Omental fat pad (tissue), 4 donors: ENCODE data around the gene TIGD1. TPM values are rescaled to one million over a fixed set of nuclear protein-coding genes. Genes with fewer than 3 reads are reported as not detected.
A peak's percentile ranks its signal among the peaks of the same experiment; 100 is the strongest.
"Not testable (repeated sequence)": the region's sequence is repeated elsewhere in the genome, so short reads cannot be mapped to it uniquely, and the experiment has no call there.

ENCODE experiments used
- ATAC-seq: fragments of 150-250 bp; one replicate; pipeline ENCODE4 v1.9.1; 2016; ENCODE audit warnings: mild to moderate bottlenecking, moderate library complexity; ENCODE audit not compliant: low FRiP score
- DNase-seq: peaks from one replicate; pipeline ENCODE4 v3.0.0-alpha.2; 2019; ENCODE audit warnings: low spot score
- CTCF ChIP-seq, 3 donors: fragments of 450-650 bp; IDR thresholded peaks; one replicate each; pipeline ENCODE4 v1.5.1; 2016 to 2017; ENCODE audit warnings: antibody characterized with exemption in 3 of 3, mild to moderate bottlenecking in 3 of 3, moderate library complexity in 2 of 3
- total RNA-seq, 4 donors: library from RNA; depleted of rRNA; stranded (reverse); fragments of >200 nt; gene quantifications; one replicate each; pipeline ENCODE4 v1.1.0, GENCODE V29; 2016

Gene TIGD1
- total RNA-seq, 4 donors from 2014 or later: 1.5 to 3.8 (median 2.4) TPM

GRCh38 chr2:232577841-232578240, 27.5 kb upstream of the TIGD1 start:
- DNase-seq (no peak), ATAC-seq (no peak)
- TF ChIP-seq CTCF (IDR thresholded peaks at IDR 0.05): no peak

GRCh38 chr2:232576995-232577394, 26.6 kb upstream of the TIGD1 start:
- no peak for TF ChIP-seq CTCF (IDR thresholded peaks at IDR 0.05)
- ATAC-seq (peak; percentile 41), DNase-seq (no peak)

- no peak for DNase-seq
- TF ChIP-seq CTCF (IDR thresholded peaks at IDR 0.05): no peak
- no peak for ATAC-seq
These were observed 25.0 kb upstream of the TIGD1 start for GRCh38 chr2:232575404-232575746.

- DNase-seq: no peak
- TF ChIP-seq CTCF (IDR thresholded peaks at IDR 0.05): no peak
- no peak for ATAC-seq
These were observed 24.5 kb upstream of the TIGD1 start for GRCh38 chr2:232574674-232575403.

- ATAC-seq (no peak), DNase-seq (no peak)
- no peak for TF ChIP-seq CTCF (IDR thresholded peaks at IDR 0.05)
These were observed 23.5 kb upstream of the TIGD1 start for GRCh38 chr2:232573771-232574435.

- ATAC-seq (no peak), DNase-seq (no peak)
- TF ChIP-seq CTCF (IDR thresholded peaks at IDR 0.05): no peak
These were observed 22.7 kb upstream of the TIGD1 start for GRCh38 chr2:232573042-232573441.

GRCh38 chr2:232571026-232571474, 20.7 kb upstream of the TIGD1 start:
- DNase-seq (no peak), ATAC-seq (peak; percentile 44)
- no peak for TF ChIP-seq CTCF (IDR thresholded peaks at IDR 0.05)

GRCh38 chr2:232570481-232570880, 20.1 kb upstream of the TIGD1 start:
- not testable (repeated sequence) for ATAC-seq, DNase-seq
